Measurements from ENCODE around the gene MAP3K5.

DNA sequence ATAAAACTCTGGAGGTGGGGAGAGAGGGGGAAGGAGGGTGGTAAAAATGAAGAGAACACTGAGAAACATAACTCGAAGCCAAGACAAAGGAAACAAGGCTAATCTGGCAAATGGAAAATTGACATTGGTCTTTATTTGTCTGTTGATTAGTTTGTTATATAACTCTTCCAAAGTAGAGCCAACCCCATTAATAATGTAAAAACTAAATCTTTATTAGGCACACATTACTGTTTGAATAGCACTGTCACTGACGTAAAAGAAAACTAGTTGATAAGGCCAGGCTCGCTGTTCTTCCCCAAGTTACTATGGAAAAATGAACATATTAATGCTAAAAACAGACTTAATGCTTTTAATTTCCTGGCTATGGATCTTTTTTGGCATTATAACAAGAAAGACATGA, 110.0 kb downstream of the MAP3K5 start:
- TF ChIP-seq CTCF (IDR thresholded peaks at IDR 0.05) (no peak), POLR2A (IDR thresholded peaks at IDR 0.05) (no peak)

Data from adrenal gland (tissue), 5 donors.